GM12878 (cell line): Measurements from ENCODE around the gene ZNF511. TPM values are rescaled to one million over a fixed set of nuclear protein-coding genes. Genes with fewer than 3 reads are reported as not detected.
"Not testable (repeated sequence)": the region's sequence is repeated elsewhere in the genome, so short reads cannot be mapped to it uniquely, and the experiment has no call there.

Experiments used
- ATAC-seq: fragments of 200-7000 bp; cut with Tn5 transposase; 3 replicates; pipeline ENCODE4 v1.9.1; 2020; ENCODE audit warnings: mild to moderate bottlenecking, moderate library complexity
- BruUV-seq: library from RNA; stranded (reverse); fragments of 400-500 nt; replicated peaks from 2 replicates; lab custom pipeline; 2021; lab: Mats Ljungman, UMichigan
- CTCF ChIA-PET: fragments of 300-600 bp; sonication (Branson Sonifier 250); formaldehyde crosslinking; extraction: SDS; loops from one replicate; lab custom pipeline; 2021; ENCODE audit warnings: inconsistent platforms; lab: Yijun Ruan, JAX
- POLR2A ChIA-PET: fragments of 350-600 bp; formaldehyde crosslinking; extraction: SDS; loops from one replicate; lab custom pipeline; 2021; ENCODE audit warnings: inconsistent platforms; lab: Charles Lee
- RAD21 ChIA-PET: fragments of 300-600 bp; sonication (Branson Sonifier 250); formaldehyde crosslinking; loops from one replicate; lab custom pipeline; 2023; ENCODE audit warnings: antibody characterized with exemption; ENCODE audit not compliant: unreplicated experiment; lab: Charles Lee
- SMC1A ChIA-PET: fragments of 300-600 bp; sonication (Branson Sonifier 250); formaldehyde crosslinking; loops from one replicate; lab custom pipeline; 2023; ENCODE audit not compliant: unreplicated experiment, uncharacterized antibody; lab: Charles Lee
- DNase-seq: peaks from one replicate; pipeline ENCODE4 v3.0.0-alpha.2; 2011; ENCODE audit warnings: low read depth, low spot score
- FAIRE-seq: peaks from 3 replicates; lab custom pipeline; 2011; peaks lifted over from hg19 to GRCh38; lab: Jason Lieb, UNC
- H2AFZ ChIP-seq: 2 replicates; pipeline ENCODE4 v1.6.0; 2011; ENCODE audit warnings: low read depth, low read length, control low read depth; ENCODE audit not compliant: control insufficient read depth
- H3K27ac ChIP-seq: 2 replicates; pipeline ENCODE4 v1.5.1; 2011; ENCODE audit warnings: control low read depth; ENCODE audit not compliant: control insufficient read depth, insufficient read depth
- H3K27me3 ChIP-seq, 2 experiments: replicated peaks in 1 of 2; 2 replicates each; pipeline versions ENCODE4 v1.6.0 to v1.6.1; 2011; ENCODE audit warnings: low read length in 1 of 2; ENCODE audit not compliant: control insufficient read depth in 2 of 2, insufficient read depth in 2 of 2
- H3K36me3 ChIP-seq, 2 experiments: 2 replicates each; pipeline ENCODE4 v1.5.1; 2011; ENCODE audit warnings: low read length in 1 of 2; ENCODE audit not compliant: control insufficient read depth in 2 of 2, insufficient read depth in 2 of 2
- H3K4me1 ChIP-seq: 2 replicates; pipeline ENCODE4 v1.6.1; 2011; ENCODE audit warnings: mild to moderate bottlenecking, low read length, moderate library complexity, mixed read lengths; ENCODE audit not compliant: control insufficient read depth, insufficient read depth
- H3K4me2 ChIP-seq: 2 replicates; pipeline ENCODE4 v1.6.0; 2011; ENCODE audit warnings: control low read depth; ENCODE audit not compliant: control insufficient read depth, insufficient read depth
- H3K4me3 ChIP-seq: fragments of 200-600 bp; sonication (generic); 2 replicates; pipeline ENCODE4 v1.5.1; 2016
- H3K79me2 ChIP-seq: 2 replicates; pipeline ENCODE4 v1.6.0; 2011; ENCODE audit warnings: low read length; ENCODE audit not compliant: control insufficient read depth, insufficient read depth
- H3K9ac ChIP-seq: 2 replicates; pipeline ENCODE4 v1.8.0; 2011; ENCODE audit warnings: low read length, control low read depth, mixed read lengths; ENCODE audit not compliant: control insufficient read depth, insufficient read depth
- H3K9me3 ChIP-seq: replicated peaks from 3 replicates; pipeline ENCODE4 v1.5.1; 2011; ENCODE audit warnings: mild to moderate bottlenecking, low read length; ENCODE audit not compliant: control insufficient read depth, insufficient read depth
- H4K20me1 ChIP-seq: 2 replicates; pipeline ENCODE4 v1.6.0; 2011; ENCODE audit not compliant: control insufficient read depth, insufficient read depth
- NFYB ChIP-seq: IDR thresholded peaks from 2 replicates; pipeline ENCODE4 v1.6.1; 2011; ENCODE audit warnings: low read depth, mild to moderate bottlenecking, low read length, improper control_type of control experiment, moderate library complexity; ENCODE audit not compliant: insufficient read depth
- WGBS: methylation state at CpG from one replicate; pipeline ENCODE4 v1.1.6; 2016; ENCODE audit warnings: low lambda C conversion rate; ENCODE audit not compliant: insufficient replicate concordance, insufficient coverage; ENCODE audit errors: missing lambda C conversion rate; 5-methylcytosine and 5-hydroxymethylcytosine counted together
- in situ Hi-C: fragments of 300-500 bp; cut with MboI; formaldehyde crosslinking; loops from 9 replicates; pipeline ENCODE4 v1.14.3; 2018; ENCODE audit warnings: mixed read lengths
- intact Hi-C: fragments of 100-400 bp; cut with micrococcal nuclease; formaldehyde crosslinking; loops from one replicate; pipeline ENCODE4 v1.14.2; 2022; ENCODE audit not compliant: unreplicated experiment
- polyA plus RNA-seq, 11 experiments: library from polyadenylated mRNA; depleted of rRNA in 4 of 11; unstranded in 6 of 11; stranded (reverse) in 5 of 11; fragments of >200 nt; fragmentation: Nextera tagmentation in 4 of 11; fragmentation: Illumina TruSeq in 1 of 11; extraction: Ambion mirVana in 4 of 11; extraction: Trizol in 1 of 11; gene quantifications; 1 replicate in 1 of 11; 2 replicates in 10 of 11; pipeline versions ENCODE4 v1.2.1 to v1.2.3, GENCODE V29; 2011 to 2016; ENCODE audit warnings: inconsistent platforms in 2 of 11, missing spikeins in 2 of 11, low read depth in 1 of 11
- total RNA-seq, 4 experiments: library from RNA; depleted of rRNA in 3 of 4; stranded (reverse); fragments of >200 nt in 3 of 4; fragmentation: Illumina TruSeq in 1 of 4; extraction: Trizol in 1 of 4; gene quantifications; 2 replicates each; pipeline versions ENCODE4 v1.2.1 to v1.2.3, GENCODE V29; 2013 to 2021

ZNF511 gene
- total and polyA plus RNA-seq, 10 of the 15 experiments (the other 5 are each of a cell fraction or from before 2014, with no cell fraction given) = 0.58 to 110 (median 32.0) TPM

DNA sequence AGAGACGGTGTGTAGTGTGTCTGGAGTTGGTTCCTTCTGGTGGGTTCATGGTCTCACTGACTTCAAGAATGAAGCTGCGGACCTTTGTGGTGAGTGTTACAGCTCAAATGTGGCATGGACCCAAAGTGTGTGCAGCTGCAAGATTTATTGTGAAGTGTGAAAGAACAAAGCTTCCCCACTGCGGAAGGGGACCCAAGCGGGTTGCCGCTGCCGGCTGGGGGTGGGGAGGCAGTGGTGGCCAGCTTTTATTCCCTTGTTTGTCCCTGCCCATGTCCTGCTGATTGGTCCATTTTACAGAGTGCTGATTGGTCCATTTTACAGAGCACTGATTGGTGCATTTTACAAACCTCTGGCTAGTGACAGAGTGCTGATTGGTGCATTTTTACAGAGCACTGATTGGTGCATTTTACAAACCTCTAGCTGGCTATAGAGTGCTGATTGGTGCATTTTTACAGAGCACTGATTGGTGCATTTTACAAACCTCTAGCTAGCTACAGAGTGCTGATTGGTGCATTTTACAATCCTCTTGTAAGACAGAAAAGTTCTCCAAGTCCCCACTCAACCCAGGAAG is 12.2 kb downstream of the ZNF511 start:
- H3K4me2 ChIP-seq, H2AFZ ChIP-seq, in situ Hi-C loops, H3K9me3 ChIP-seq, intact Hi-C loops, BruUV-seq, ATAC-seq, H3K36me3 ChIP-seq, H4K20me1 ChIP-seq, POLR2A ChIA-PET, FAIRE-seq, H3K27ac ChIP-seq, H3K9ac ChIP-seq, H3K4me1 ChIP-seq, DNase-seq, H3K27me3 ChIP-seq, H3K79me2 ChIP-seq, H3K4me3 ChIP-seq: not testable (repeated sequence)
- 83% methylated on average over 6 of the region's 6 CpGs for WGBS
- RAD21 ChIA-PET = interaction anchor here (1.7 kb wide), 1 partner anchor 9 kb away, joined by 4 read pairs; no protein-coding TSS in a partner anchor
- SMC1A ChIA-PET = interaction anchor here (0.9 kb wide), 1 partner anchor 9 kb away, joined by 5 read pairs; no protein-coding TSS in a partner anchor
- TF ChIP-seq NFYB = peak; percentile 52; the same call in 1 of the 2 replicates
- CTCF ChIA-PET = interaction anchor here (0.9 to 1.0 kb wide), 2 partner anchors 9 to 10 kb away, joined by 3 to 5 read pairs; no protein-coding TSS in a partner anchor

- H2AFZ ChIP-seq, RAD21 ChIA-PET, H3K36me3 ChIP-seq, H3K27me3 ChIP-seq, H4K20me1 ChIP-seq, H3K79me2 ChIP-seq, H3K9ac ChIP-seq, H3K4me3 ChIP-seq, BruUV-seq, intact Hi-C loops, DNase-seq, POLR2A ChIA-PET, H3K27ac ChIP-seq, H3K4me2 ChIP-seq, ATAC-seq, SMC1A ChIA-PET, H3K4me1 ChIP-seq, CTCF ChIA-PET, H3K9me3 ChIP-seq, in situ Hi-C loops: not testable (repeated sequence)
- FAIRE-seq = peak; percentile 38
- WGBS = 57% methylated on average over 12 of the region's 14 CpGs
Measured at GRCh38 chr10:133322064-133322709, 13.5 kb downstream of the ZNF511 start.
